Measurements from ENCODE around the gene SMYD3.

GRCh38 chr1:246518456-246519205, 11.6 kb upstream of the SMYD3 start:
- TF ChIP-seq CTCF (IDR thresholded peaks at IDR 0.05) (no peak), POLR2A (IDR thresholded peaks at IDR 0.05) (no peak)
